Activated CD4-positive, alpha-beta T cell treated with anti-CD3 and anti-CD28 coated beads for 24 hours (primary cell): ENCODE measurements around the gene SUN5.
"Not testable (repeated sequence)": the region's sequence is repeated elsewhere in the genome, so short reads cannot be mapped to it uniquely, and the experiment has no call there.

Source experiments
- DNase-seq, 2 donors: peaks; one replicate each; pipeline ENCODE4 v3.0.0-alpha.2; 2020; ENCODE audit warnings: low read depth in 2 of 2

The SUN5 gene

DNA sequence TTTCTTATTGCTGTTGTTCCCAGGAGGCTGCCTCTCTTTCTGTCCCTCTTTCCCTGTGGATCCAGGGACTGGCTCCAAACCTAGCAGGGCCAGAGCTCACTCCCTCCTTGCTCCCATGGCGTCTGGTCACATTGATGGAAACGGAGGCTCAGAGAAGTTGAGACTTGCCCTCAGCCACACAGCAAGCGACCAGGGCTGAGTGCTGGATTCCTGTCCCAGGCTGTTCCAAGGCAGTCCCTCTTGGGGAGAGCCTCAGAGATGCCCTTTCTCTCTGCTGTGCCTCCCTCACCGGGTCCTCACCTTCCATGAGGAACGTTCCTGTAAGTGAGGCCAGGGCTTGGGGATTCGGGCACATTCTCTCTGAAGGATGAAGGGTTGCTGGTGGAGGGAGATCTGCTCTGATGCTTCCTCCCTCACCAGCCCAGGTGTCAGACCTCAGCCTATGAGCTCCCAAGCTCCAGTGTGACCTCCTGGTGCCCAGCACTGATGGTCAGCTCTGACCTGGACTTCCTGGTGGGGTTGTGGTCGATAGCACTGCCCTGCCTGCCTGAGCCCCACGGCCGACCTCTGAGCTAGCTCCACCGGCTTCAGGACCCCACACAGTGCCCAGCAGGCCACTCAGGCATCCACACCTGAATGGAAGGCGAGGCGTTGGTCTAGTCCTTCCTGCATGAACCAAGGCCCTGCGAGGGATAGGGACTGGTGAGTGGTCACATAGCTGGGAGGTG, 26.8 kb downstream of the SUN5 start:
- no peak for DNase-seq

DNA sequence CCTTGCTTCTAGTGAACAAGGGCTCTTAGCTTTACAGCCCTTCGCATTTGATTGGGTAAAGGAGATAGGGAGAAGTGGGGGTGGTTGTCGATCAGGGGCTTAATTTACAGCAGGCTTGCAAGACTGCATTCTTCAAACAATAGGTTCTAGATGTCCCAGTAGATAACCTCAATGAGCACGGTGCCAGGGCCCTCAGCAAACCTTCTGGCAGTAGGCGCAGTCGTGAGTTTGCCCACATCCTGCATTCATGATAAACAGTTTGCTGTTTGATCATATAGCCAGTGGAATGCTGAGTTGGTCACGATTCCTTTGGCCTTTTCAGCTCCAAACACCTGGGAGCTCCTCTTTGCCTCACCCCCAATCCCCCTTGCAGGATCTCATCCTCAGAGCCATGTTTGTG, 27.5 kb downstream of the SUN5 start:
- DNase-seq: no peak

DNA sequence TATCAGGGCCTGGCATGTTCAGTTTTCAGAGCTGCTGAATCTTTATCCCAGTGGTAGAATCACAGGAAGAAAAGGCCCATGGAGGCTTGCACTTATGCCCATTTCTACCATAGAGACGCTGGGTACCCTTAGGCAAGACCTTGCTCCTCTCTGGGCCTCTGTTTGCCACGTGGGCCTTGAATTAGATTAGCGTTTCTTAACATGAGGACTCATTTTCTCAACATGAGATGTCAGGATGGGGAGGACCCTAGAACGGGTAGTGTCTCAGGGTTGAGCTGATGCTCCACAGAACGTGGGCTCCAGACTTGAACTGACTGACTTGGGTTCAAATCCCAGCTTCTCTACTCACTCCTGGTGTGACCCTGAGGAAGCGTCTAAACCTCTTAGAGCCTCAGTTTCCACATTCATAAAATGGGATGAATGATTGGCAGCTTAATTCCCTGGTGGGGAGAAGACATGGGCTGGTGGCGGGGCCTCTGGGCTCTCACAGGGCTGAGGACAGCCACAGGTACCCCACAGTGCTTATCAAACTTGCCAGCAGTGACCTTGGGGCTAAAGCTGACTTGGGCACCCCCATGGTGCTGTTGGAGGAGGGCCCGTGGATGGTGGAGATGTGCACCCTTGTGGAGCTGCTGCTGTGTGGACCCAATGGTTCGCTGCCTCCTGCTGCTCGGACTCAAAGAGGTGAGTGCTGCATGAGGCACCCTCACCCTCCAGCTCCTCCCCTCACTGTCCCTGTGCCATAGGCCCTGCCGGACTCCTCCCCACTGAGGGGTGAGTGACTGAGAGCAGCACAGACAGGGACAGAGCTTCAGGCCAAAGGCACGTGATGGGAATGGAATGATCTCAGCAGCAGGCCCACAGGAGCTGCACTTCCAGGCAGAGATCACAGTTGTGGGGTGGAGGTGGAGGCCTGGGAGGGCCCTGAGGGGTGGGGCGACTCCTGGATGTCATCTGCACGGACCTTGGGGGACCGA, 28.2 kb downstream of the SUN5 start:
- no peak for DNase-seq

DNA sequence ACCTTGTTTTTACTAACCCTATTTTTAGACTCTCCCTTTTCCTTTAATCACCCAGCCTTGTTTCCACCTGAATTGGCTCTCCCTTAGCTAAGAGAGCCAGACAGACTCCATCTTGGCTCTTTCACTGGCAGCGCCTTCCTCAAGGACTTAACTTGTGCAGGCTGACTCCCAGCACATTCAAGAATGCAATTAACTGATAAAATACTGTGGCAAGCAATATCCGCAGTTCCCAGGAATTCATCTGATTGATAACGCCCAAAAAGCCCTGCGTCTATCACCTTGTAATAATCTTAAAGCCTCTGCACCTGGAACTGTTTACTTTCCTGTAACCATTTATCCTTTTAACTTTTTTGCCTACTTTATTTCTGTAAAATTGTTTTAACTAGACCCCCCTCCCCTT, 29.1 kb downstream of the SUN5 start:
- DNase-seq: not testable (repeated sequence)

DNA sequence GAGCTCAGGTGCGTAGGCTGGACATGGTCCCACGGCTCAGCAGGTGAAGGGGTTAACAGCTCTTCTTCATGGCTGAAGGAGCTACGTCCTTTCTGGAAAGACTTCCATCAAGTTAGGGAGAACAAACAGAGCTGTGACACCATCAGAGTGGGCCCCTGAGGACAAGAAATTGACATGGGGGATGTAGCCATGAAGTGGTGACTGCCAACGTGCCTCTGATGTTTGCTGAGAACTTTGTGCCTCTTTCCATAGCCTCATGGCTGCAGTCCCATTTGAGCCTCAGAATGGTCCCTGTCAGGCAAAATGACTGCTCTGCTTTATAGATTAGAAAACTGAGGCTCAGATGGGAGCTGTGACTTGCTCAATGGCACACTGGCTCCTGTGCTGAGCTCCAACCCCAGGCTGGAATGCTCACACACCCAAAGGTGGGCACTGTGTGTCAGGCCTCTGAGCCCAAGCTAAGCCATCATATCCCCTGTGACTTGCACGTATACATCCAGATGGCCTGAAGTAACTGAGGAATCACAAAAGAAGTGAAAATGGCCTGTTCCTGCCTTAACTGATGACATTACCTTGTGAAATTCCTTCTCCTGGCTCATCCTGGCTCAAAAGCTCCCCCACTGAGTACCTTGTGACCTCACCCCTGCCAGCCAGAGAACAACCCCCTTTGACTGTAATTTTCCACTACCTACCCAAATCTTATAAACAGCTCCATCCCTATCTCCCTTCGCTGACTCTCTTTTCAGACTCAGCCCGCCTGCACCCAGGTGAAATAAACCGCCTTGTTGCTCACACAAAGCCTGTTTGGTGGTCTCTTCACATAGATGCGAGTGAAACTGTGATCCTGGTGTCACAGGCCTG, 29.8 kb downstream of the SUN5 start:
- not testable (repeated sequence) for DNase-seq

DNA sequence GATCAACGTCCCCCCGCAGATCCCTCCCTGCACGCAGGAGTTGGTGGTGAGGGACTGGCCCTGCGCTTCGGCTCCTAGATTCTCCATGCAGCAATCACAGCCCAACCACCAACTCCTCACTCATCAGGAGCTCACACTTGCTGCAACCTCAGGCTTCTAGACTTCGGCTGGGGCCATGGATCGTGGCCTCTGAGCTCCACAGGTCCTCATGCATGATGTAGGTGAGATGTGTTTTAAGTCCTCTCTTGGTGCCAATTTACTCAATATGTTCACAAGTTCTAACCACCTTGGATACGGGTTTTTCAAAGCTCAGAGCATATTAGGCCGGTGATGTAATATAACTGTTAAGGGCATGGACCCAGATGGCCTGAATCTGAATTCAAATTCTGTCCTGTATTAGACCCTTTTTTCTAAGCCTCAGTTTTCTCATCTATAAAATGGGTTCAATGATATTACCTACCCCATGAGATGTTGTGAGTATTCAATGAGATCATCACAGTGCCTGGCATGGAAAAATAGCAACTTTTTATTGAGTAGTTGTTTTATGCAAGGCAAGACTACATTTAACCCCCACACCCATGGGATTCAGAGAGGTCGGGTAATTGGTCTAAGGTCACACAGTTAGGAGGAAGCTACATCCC, 31.0 kb downstream of the SUN5 start:
- DNase-seq: no peak

DNA sequence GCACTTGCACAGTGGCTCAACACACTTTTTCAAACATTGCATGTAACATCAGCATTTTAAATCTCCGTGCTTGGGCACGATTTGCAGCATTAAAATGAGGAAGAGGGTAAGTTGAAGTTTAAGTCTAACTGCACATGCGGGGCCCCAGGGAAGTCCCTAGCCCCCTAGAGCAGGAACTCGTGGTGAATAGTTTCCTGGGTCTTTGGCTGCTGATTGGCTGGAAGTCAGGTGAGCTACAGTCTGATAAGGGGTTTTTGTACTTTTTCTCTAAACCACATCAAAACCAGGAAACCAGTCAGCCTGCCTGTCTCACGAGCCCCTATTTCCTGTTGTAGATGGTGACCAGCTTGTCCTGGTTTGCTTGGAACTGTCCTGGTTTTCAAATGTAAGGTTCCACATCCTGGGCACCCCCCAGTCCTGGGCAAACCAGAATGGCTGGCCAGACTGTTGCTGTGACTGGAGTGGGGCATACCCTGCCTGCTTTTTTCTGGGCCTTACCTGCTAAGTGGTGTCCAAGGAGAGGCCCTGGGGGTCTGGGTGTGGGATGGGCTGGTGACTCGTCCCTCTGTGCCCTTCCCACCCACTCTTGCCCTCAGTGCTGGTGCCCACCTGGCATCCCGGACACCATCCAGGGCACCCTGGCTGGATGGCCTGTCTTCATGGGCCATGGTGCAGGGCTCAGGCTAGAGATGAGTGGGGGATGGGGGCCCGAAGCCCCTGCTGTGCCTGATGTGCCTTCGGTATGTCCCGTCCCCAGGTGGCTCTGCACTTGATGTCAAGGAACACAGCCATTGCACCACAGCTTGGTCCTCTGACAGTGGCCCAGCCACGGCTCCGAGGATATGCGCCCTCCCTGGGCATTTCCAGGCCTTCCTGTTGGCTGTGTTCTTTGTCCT, 31.8 kb downstream of the SUN5 start:
- DNase-seq: peak; percentile 60 to 68

DNA sequence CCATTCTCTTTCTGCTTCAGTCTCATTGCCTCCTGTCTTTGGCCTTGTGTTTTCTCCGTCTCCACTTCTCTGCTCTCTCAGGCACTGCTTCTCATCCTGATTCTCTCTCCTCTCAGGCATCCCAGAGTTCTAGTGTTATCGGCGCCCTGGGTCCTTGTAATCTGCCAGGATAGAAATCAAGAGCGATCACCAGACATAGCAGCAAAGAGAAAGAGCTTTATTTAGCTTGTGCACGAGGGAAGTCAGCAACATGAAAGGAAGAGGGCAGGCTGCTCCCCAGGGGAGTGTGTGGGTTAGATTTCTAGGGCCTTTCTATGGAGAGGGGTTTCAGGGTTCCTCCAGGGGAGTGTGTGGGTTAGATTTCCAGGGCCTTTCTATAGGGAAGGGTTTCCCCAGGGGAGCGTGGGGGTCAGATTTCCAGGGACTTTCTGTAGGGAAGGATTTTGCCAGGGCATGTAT, 32.5 kb downstream of the SUN5 start:
- DNase-seq: no peak

DNA sequence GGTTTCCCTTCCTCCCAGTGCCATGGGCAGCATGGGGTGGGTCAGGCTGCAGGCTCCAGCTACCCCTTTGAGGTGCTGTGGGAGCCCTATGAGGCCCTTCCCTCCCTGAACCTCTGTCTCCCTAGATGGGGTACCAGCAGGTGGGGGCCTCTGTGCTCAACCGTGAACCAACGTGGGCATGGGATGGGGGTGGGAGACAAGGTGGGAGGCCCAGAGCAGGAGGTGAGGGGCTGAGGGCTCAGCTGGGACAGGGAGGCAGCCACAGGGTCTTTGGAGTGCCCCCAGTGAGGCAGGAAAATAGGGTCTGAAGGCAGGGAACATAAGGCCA, 33.3 kb downstream of the SUN5 start:
- DNase-seq: no peak

DNA sequence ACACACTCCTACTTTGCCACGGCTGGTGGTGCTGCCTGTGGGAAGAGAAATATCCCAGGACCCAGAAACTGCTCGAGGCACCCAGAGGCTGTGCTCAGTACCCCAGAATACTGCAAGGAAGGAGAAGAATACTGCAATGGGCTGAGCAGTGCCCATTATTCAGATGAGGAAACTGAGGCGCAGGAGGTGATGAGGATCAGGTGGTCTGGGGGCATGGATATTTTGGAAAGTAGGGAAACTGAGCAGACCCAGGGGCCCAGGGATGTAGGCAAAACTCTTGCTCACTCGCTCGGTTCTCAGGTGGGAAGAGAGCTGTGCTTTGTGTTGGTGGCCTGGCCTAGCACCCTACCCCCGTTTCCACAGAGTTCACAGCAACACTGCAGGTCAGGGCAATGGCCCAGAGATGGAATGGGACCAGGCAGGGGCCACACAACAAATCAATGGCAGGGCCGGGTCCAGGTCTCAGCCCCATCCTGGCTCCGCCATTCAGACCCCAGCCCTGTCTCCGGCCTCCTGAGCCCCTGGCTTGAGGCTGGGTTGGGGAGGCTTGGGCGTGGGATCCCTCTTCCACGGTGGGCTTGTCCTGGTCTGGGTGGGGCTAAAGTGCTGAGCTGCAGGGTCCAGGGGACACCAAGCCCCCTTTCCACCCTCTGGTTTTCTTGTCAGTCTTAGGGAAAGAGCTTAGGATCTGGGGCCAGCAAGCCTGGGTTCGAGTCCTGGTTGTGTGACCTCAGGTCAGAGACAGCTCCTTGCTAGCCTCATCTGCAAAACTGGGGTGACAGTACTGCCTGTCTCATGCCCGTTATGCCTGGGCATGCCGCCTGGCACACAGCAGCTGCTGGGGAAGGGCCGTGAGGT, 33.9 kb downstream of the SUN5 start:
- DNase-seq: no peak

DNA sequence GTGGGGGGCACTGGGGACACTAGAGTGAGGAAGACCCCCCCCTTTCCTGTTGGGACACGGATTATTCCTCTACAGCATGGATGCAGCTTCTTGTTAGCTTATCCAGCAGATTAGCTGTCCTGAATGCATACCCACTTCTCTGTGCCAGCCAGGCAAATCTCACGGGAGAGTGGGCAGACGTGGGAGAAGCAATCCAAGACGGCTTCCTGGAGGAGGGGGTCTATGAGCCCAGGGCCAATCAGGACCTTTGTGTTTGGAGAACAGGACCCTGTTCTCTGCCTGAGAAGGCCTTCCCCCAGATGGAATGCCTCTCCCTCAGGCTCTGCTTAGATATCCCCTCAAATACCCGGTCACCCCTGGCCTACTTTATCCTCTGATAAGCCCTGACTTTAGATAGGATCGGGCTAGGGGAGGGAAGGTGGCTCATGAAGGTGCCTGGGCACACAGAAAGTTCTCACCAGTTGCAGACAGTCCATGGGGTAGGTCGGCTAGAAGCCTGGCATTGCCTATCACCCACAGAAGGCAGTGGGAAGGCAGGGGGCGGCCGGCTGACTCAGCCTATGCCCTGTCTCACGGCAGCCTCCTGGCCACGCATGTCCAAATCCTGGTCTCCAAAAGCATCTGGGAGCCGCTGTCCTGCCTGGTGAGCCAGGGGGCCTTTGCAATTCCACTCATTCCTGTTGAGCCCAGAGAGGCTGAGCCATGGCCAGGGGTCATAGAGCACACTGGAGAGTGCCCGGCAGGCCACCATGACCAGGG, 34.7 kb downstream of the SUN5 start:
- no peak for DNase-seq

DNA sequence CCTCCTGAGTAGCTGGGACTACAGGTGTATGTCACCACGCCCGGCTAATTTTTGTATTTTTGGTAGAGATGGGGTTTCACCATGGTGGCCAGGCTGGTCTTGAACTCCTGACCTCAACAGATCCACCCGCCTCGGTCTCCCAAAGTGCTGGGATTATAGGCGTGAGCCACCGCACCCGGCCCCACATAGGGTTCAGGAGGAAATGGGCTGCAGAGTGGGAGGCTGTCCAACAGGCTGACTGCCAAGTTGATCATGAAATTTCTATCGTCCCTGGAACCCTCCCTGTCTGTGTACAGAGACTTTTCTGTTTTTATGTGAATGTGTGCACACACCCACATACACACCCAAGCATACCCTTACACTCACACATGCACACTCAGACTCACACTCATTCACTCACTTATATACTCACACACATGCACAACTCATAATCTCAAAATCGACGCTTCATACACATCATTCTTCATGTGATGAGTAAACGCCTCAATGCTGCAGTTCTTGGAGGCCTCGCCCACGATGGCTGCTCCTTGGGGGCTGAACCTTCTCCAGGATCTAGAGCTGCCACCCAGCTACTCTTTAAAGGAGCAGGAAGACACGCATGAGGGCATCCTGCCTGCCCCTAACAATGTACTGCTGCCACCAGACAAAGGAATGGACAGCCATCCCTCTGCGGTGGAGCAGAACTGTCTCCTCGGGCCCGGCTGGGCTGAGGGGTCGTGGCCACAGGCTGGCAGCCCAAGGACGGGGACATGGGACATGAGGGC, 35.6 kb downstream of the SUN5 start:
- no peak for DNase-seq

DNA sequence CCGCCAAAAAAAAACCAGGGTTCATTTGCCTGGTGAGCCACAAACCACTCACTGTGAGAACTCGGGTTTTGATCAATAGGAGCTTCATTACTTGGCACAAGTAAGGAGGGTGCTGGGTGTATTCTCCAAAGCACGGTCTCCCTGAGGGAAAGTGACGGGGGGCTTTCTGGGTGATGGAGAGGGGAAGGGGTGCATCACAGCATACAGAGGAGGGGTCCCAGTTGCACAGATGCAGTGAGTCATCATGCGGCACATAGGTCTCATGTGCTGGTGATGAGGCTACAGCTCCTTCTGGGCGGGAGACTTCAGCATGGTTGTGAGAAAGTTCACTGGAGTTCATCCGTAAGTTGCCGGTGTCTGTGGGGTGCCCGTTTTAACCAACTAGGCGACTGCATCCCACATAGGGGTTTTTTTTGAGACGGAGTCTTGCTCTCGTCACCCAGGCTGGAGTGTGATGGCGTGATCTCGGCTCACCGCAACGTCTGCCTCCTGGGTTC, 36.2 kb downstream of the SUN5 start:
- DNase-seq: no peak

DNA sequence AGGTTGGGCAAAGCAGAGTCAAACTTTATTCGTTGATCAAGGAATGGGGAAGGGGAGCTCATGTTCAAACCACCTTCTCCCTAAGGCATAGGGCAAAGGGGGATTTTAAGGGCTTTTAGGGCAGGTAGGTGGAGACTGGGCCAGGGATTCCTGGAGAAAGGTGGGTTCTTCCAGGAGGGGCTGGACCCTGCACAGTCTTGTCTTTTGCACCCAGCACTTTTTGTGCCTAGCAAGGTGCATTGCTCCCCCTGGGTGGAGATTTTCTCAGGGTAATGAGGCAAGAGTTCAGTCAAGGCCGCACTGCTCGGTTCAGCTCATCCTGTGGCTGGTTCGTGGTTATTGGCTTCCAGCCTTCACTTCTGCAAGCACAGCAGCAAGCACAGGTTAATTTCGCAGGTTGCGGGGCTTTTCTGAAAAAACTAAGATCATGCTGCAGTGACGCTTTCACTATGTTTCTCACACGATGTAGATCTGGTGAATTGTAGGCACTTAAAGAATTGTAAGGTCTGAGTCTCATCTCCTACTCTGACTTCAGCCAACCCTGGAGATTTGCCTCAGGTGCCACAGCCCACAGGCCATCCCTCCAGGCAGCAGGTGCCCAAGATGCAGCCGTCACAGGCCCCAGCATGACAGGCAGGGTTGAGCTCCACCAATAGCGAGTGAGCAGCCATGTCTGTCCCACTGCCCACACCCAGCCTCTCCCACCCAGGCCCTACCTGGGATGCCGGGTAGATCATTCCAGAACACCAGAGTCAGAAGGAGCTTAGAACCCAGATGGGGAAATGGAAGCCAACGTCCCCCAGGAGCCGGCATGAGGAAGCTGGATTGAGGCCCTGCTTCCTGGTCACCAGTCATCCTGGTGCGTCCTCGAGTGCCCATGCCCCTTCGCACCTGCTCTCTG, 37.1 kb downstream of the SUN5 start:
- DNase-seq: no peak

DNA sequence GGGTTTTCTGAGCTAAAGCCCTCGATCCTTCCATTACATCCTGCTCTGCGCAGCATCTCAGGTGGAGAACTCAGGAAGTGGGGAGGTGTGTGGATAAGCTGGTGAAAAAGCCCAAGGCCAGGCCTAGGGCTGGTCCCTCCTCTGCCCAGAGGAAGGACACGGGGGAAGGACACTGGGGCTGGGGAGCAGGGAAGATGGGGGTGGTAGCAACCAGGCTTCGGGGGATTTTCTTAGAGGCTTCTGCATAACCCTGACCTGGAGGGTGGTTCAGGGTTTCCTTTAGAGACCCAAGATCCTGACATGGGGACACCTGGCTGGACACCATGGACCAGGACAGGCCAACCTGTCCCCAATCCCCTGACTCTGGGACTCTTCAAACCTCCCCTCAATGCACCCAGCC, 37.9 kb downstream of the SUN5 start:
- no peak for DNase-seq

DNA sequence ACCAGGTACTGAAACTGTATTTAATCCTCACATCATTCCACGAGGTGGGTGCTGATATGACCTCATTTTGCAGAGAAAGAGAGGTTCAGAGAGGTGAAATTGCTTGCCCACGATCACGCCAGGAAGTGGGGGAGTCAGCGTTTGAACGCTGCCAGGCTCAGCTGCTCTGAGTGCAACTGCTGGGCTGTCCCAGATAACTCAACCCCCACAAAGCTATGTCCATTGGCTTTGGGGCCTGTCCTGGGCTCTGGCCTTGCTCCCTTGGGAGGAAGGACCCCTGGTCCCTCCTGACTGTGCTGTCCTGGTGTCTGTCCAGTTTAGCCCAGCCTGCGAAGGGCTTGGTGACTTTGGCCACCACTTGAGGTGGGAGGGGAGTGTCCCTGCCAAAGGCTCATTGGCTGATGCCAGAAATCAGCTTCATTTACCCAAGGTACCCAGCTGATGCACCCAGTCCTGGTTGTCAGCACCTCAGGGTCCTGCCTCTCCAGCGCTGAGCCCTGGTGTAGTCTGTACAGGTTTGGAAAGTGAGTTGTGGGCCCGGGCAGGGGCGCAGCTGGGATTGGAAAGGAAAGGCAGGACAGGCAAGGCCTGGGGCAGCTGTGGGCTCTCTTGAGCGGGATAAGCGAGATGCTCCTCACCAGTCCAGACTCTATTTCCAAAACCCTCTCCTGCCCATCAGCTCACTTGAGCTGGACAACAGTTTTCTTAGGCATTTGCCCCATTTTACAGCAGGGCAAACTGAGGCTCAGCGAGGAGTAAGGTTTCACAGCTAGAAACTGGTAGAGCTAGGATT, 38.5 kb downstream of the SUN5 start:
- no peak for DNase-seq
